Pulmonary artery endothelial cell (primary cell): ENCODE measurements around the gene NES. TPM values are rescaled to one million over a fixed set of nuclear protein-coding genes. Genes with fewer than 3 reads are reported as not detected.
A peak's percentile ranks its signal among the peaks of the same experiment; 100 is the strongest.

Experiments
- DNase-seq: peaks from one replicate; pipeline ENCODE4 v3.0.0-alpha.2; 2011; ENCODE audit warnings: low read depth, low spot score
- total RNA-seq: library from RNA; depleted of rRNA; stranded (reverse); fragments of >200 nt; gene quantifications from 2 replicates; pipeline ENCODE4 v1.2.3, GENCODE V29; 2014

Gene NES
- total RNA-seq, 1 donor from 2014 or later, result 285 TPM

GRCh38 chr1:156705321-156705917 is 28.2 kb upstream of the NES start, which contains the start of gene CRABP2:
TSS of gene CRABP2 (minus strand) at chr1:156705583. CDS start at chr1:156705446, 137 bp downstream.
- no peak for DNase-seq

DNA sequence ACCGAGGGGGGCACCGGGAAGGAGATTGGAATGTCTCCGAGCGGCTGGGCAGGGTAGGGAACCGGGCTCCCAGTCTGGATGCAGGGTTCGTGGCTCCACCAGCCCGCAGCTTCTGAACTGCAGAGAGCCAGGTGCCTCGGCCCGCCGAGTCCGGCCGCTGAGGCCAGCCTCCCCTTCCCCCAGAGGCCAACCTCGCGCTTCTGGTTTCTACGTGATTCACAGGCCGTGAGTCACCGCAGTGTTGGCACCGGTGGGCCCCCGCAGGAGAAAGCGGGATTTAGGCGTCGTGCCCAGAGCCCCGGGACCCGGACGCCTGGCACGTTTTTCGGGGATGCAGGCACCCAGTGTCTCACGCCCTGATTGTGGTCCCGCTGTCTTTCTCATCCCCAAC is 27.7 kb upstream of the NES start:
- DNase-seq, result no peak

- DNase-seq, result no peak
These were observed 27.0 kb upstream of the NES start for GRCh38 chr1:156704166-156704711.

DNA sequence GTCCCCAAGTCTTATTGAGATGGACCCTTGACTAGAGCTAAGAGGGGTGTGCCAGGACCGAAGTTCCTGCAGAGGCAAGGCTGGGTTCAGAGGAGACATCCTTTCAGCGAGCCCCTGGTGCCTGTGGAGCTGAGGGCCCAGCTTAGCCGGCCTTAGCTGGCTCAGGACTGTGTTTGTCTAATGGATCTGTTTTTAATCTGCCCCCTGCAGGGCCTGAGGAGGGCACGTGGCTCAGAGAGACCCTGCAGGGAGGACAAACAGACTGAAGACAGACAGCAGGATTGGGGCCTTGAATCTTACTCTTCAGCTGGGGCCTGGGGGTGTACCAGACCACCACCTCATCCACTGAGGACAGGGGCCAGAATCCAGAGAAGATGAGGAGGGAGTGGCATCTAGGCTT is 26.5 kb upstream of the NES start:
- DNase-seq, result no peak

GRCh38 chr1:156703336-156703735 is 26.1 kb upstream of the NES start:
- DNase-seq, result no peak

DNA sequence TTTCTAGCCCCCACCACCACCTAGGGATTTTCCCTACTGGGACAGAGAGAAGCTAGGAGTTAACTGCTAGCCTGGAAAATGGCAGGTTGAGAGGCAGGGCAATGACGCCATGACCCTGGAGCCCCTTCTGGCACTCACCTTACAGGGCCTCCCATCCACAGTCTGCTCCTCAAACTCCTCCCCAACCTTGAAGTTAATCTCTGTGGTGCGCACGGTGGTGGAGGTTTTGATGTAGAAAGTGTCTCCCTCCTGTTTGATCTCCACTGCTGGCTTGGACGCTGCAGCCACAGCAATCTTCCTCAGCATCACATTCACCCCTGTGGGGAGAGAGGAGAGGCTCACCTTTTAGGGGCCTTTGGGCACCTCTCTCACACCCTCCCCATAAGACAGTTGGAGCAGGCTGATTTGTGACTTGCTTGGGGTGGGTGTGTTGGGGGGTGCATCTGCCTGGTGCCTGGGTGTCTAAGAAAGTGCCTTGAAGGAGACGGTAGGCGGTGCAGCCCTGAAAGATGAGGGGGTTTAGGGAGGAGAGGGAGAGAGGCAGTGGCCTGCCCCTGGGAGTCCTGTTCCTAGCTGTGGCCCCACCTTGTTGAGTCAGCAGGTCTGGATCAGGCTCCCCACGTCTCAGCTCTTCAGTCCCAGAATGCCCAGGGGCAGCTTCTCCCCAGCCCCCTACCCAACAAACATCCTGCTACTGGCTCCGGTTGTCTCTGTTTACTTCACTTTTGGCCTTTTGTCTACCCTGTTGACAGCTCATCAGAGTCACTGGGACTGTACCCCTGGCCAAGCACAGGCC is 23.7 kb upstream of the NES start:
- no peak for DNase-seq

- no peak for DNase-seq
These were observed 21.8 kb upstream of the NES start for GRCh38 chr1:156698995-156699394.

GRCh38 chr1:156697481-156697880 is 20.3 kb upstream of the NES start:
- DNase-seq, result no peak

- DNase-seq, result no peak
These were observed 19.5 kb upstream of the NES start for GRCh38 chr1:156696755-156697154.

GRCh38 chr1:156694690-156694962 is 17.4 kb upstream of the NES start:
- no peak for DNase-seq

DNA sequence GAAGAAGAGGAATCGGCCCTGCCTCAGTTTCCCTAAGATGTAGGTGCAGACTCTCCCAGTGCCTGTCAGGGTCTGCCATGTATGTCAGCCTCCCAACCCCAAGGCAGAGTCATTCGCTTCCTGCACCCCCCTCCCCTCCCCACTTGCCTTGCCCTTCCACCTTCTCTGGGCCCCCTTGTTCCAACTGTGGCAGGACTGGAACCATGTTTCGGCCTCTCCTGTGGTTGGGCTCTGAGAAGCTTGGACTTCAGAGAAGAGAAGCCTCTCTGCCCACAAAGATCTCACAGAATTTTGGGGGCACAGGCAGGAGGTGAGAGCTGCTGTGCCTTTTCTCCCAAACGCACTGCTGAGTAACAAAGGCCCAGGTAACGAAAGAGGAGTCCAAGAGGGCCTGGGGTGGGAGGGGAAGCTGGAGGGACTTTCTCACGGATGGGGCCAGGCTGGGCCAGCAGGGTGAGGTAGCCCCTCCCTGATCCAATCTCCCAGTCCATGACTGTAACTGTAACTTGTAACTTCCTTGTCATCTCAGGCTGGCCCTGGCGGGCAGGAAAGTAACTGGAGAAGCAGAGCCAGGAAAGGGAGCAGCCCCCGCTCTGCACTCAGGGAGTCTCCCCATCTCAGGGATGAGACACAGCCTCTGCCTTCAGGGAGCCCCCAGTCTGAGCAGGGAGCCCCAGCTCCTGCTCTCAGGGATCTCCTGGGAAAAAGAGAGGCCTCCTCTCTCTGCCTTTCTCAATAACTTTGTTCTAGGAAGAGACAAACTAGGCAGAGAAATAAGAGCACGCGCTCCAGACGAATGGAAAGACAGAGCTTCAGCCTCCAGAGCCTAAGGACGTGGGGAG is 16.9 kb upstream of the NES start:
- DNase-seq, result no peak

DNA sequence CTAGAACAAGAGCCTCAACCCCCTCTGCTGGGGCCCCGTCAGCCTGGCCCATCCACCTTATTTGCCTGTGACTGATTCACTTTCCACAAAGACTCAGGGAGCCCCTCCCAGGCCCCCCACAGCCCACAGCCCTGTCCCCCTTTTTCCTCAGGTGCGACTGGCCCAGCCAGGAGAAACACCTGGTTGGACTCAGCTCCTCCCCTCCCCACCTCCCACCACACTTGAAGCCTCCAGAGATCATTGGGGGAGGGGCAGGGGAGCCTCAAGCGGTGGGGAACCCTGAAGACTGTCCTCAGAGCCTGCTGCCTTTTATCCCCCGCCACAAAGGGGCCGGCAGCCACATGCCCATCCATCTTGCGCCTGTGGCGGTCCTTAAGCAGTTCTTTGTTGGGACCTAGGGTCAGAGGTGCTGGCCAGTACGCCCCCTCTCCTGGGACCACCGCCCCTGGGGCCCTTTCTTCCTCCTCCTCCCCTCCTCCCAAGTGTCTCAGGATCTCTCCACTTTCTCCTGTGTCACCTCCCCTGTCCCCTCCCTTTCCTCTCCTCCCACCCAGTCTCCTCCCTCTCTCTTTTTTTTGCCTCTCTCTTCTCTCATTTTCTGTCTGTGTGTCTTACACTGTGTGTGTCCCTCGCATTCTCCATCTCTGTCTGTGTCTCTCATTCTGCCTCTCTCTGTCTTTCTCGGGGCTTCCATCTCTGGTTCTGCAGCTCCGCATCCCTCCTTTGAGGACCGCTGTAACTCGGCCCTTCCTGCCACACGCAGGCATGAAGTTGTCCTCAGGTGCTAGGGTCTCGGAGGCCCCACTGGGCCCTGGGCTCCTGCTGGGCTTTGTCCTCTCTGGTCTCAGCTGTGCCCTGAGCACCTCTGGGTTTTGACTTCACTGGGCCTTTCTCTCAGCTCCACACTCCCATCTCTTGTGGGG is 16.0 kb upstream of the NES start:
- DNase-seq, result no peak

- no peak for DNase-seq
These were observed 15.3 kb upstream of the NES start for GRCh38 chr1:156692441-156692924.

DNA sequence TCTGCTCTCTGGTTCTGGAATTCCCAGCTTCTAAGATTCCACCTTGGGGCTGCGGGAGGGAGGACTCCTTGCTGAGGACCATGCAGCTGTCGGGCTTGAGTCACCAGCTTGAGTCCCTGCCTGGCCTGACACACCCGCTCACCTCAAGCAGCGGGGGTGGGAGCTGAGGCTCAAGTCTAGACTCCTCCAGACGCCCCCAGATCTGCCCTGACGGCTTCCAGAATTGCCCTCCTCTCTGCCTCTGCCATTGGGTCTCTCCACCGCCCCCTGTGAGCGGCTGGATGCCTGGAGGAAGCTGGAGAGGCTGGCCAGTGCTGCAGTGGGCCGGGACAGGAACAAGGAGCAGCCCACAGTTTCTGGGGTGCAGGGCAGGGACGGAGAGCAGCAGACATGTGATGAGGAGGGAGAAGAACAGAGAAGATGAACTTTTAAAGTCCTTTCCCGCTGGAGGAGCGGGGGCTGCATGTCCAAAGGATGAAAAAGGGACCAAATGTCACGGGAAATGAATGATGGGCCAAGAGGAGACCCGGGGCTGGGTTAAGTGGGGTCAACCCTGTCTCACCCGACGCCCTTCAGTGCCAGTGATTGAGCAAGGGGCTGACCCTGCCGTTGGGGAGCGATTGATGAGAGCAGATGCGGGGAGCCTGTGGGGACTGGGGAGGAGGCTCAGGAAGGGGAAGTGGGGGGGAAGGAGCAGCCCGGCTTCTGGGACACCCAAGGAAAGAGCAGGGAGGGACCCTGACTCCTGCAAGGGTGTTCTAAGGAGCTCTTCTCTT is 14.6 kb upstream of the NES start:
- no peak for DNase-seq

- DNase-seq, result no peak
These were observed 14.0 kb upstream of the NES start for GRCh38 chr1:156691191-156691590.

DNA sequence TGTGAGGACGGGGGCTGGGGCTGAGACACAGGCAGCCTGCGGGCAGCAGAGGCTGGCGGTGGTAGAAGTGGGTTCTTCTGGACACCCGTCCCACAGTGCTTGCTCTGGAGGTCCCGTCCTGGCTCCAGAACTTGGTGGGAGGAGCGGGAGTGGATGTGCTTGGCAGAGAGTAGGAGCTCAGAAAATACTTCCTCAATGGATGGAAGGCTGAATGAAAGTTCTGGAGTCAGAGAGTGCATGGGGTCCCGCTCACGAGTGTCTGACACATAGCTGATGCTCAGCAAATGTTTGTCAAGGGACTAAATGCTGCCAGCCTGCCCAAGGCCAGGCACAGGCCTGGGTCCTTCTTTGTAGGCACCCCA is 13.4 kb upstream of the NES start:
- DNase-seq, result no peak

DNA sequence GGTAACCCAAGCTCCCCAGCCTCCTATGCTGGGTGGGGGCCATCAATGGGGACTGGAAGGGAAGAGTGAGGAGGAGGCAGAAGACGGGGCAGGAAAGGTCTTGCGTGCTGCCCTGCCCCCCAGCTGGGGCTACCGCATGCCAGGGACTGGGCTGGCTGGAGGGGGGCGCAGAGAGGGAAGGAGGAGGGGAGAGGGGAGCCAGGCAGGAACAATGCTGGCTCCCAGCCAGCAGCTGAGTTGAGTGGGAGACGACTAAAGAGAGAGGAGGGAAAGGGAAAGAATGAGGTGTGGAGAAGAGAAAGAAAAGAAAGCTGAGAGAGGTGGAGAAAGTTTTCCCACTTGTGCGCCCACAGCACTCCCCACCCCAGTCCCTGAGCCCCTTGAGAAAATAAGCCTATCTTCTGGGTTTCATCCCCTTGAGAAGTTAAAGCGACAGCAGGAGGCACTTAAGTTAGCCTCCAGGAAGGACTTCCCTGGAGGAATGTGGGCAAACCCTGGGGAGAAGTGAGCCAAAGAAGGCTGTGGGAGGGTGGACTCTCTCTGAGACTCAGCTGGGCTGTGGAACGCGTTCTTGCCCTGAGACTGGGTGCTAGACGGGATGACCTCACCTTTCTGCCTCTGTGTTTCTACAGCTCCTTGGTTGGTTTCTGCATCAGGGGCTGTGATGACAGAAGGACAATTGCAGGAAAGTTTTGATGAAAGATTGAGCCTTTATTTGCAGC is 12.9 kb upstream of the NES start:
- DNase-seq, result no peak

DNA sequence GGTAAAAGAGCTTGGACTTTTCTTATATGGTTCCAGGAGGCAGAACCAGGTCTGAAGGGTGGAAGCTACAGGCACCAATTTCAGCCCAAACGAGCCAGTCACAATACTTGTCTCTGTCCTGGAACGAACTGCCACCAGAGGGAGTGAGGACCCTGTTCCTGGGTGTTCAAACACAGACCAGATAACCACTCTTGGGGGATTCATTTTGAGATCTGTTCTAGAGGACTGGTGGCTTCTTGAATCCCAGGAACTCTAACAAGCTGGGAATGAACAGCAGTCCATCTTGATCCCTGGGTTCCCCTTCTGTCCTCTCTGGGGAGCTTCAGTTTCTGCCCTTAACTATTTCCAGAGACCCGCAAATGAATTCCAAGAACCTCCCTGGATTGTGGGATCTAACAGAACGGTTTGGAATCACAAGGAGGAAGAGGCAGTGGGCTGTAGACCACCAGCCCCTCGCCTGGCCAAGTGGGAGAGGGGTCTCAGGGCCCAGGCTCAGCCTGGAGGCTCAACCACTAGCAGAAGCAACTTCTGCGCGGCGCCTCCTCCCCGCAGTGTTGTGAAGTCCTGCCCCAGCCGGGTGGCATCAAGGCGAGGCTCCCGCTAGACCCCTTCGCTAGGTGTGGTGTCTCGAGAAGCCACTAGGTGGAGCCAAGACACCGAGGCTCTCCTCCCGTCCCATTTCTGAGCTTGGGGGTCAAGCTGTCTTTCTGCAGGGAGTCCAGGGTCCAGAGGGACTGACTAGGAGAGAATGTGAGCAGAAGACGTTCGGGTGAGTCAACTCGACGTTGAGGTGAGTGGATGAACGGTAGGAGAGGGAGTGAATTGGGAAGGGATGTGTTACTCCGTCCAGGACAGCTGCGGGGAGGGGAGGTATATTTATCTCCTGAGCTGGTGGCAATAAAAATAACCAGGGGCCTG is 12.1 kb upstream of the NES start:
- peak; percentile 39 for DNase-seq
